DND-41 (cell line): ENCODE data around the gene NUMBL.

ENCODE experiments used
- EZH2 ChIP-seq: IDR thresholded peaks from 3 replicates; pipeline ENCODE4 v1.6.1; 2012; ENCODE audit warnings: borderline replicate concordance, low read depth, mild to moderate bottlenecking, moderate library complexity, low read length, inconsistent platforms; ENCODE audit not compliant: severe bottlenecking
- TF ChIP-seq, protein P1 (sequence below): IDR thresholded peaks from 2 replicates; pipeline ENCODE4 v1.5.1; 2012; ENCODE audit warnings: borderline replicate concordance, low read length, moderate library complexity, mild to moderate bottlenecking; ENCODE audit not compliant: poor library complexity, severe bottlenecking; ENCODE audit errors: extremely low read depth

DNA sequence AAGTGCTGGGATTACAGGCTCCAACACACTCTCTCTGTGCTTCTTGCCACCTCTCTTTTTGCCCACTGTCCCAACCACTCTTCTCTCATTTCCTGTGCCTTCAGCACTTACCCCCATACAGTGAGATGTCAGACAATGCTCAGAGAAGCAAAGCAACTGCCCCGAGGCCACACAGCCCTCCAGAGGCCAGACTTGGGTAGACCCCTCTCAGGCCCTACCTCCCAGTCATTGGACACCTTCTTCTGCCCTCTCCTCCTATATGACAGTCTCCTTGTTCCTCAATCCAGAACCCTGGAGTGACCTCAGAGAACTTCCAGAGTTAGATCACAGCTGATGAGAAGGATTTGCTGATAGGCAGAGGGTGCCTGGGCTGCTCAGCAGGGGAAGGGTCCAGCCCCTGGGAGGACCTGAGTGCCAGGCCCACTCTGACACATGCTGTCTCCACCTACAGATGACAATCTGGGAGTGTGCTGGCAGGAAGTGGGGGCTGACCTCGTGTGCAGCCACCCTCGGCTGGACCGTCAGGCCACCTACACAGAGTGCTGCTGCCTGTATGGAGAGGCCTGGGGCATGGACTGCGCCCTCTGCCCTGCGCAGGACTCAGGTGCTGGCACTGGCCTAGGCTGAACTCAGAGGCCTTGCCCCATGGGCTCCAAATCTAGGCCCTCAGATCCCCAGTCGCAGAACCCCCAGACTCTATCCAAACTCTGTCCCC lies 64.9 kb downstream of the NUMBL start:
- TF ChIP-seq, protein P1, sequence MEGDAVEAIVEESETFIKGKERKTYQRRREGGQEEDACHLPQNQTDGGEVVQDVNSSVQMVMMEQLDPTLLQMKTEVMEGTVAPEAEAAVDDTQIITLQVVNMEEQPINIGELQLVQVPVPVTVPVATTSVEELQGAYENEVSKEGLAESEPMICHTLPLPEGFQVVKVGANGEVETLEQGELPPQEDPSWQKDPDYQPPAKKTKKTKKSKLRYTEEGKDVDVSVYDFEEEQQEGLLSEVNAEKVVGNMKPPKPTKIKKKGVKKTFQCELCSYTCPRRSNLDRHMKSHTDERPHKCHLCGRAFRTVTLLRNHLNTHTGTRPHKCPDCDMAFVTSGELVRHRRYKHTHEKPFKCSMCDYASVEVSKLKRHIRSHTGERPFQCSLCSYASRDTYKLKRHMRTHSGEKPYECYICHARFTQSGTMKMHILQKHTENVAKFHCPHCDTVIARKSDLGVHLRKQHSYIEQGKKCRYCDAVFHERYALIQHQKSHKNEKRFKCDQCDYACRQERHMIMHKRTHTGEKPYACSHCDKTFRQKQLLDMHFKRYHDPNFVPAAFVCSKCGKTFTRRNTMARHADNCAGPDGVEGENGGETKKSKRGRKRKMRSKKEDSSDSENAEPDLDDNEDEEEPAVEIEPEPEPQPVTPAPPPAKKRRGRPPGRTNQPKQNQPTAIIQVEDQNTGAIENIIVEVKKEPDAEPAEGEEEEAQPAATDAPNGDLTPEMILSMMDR = no peak
- no peak for TF ChIP-seq EZH2
